SJCRH30 (cell line): ENCODE data around the gene DDX5. TPM values are rescaled to one million over a fixed set of nuclear protein-coding genes. Genes with fewer than 3 reads are reported as not detected.
"Not testable (repeated sequence)": the region's sequence is repeated elsewhere in the genome, so short reads cannot be mapped to it uniquely, and the experiment has no call there.

Experiments
- DNase-seq, 2 experiments: peaks; one replicate each; pipeline ENCODE4 v3.0.0-alpha.2; 2015 to 2020
- H3K27ac ChIP-seq: fragments of 250-450 bp; sonication (Bioruptor Pico); 2 replicates; pipeline ENCODE4 v1.5.1; 2020; ENCODE audit warnings: mild to moderate bottlenecking, moderate library complexity
- H3K27me3 ChIP-seq: fragments of 250-450 bp; sonication (Bioruptor Pico); 2 replicates; pipeline ENCODE4 v1.5.1; 2020; ENCODE audit warnings: mild to moderate bottlenecking, moderate library complexity
- H3K36me3 ChIP-seq: fragments of 250-450 bp; sonication (Bioruptor Pico); 2 replicates; pipeline ENCODE4 v1.5.1; 2020; ENCODE audit warnings: mild to moderate bottlenecking, moderate library complexity
- H3K4me1 ChIP-seq: fragments of 250-450 bp; sonication (Bioruptor Pico); 2 replicates; pipeline ENCODE4 v1.5.1; 2020; ENCODE audit warnings: mild to moderate bottlenecking, moderate library complexity
- H3K4me3 ChIP-seq: fragments of 250-450 bp; sonication (Bioruptor Pico); 2 replicates; pipeline ENCODE4 v1.5.1; 2020; ENCODE audit warnings: mild to moderate bottlenecking, moderate library complexity
- H3K9me3 ChIP-seq: fragments of 250-450 bp; sonication (Bioruptor Pico); replicated peaks from 2 replicates; pipeline ENCODE4 v1.5.1; 2020; ENCODE audit warnings: mild to moderate bottlenecking, moderate library complexity
- total RNA-seq: library from RNA; depleted of rRNA; stranded (reverse); fragments of >200 nt; shearing (Covaris generic); gene quantifications from 2 replicates; pipeline ENCODE4 v1.2.3, GENCODE V29; 2014

DDX5 gene
- total RNA-seq, 1 experiment from 2014 or later, result 603 TPM

DNA sequence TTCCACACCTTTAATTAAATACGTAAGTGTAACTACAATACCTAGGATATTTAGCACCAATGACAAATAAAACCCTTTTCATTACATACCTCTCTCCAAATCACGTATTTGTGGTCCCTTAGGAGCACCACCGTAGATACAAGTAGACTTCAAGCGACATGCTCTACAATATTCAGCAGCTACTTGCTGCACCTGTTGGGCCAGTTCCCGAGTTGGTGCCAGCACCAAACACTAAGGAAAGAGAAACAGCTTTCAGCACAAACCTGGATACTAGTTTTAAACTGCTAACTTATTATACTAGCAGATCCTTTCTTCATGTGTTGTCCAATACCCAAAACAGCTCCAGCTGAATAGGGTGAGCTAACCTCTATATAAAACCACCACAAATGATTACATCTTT lies 2.7 kb downstream of the DDX5 start:
- H3K9me3 ChIP-seq, result no peaks in the 10 kb centered on the region
- H3K27ac ChIP-seq, result peak overlapping the region; percentile 100; the same call in 1 of the 2 replicates
- no peaks in the 10 kb centered on the region for H3K27me3 ChIP-seq
- no peak for DNase-seq
- peaks cover 13% of the 10 kb centered on the region for H3K4me1 ChIP-seq
- H3K36me3 ChIP-seq, result peaks cover 72% of the 10 kb centered on the region
- H3K4me3 ChIP-seq, result no peak overlapping the region; the same call in 1 of the 2 replicates

DNA sequence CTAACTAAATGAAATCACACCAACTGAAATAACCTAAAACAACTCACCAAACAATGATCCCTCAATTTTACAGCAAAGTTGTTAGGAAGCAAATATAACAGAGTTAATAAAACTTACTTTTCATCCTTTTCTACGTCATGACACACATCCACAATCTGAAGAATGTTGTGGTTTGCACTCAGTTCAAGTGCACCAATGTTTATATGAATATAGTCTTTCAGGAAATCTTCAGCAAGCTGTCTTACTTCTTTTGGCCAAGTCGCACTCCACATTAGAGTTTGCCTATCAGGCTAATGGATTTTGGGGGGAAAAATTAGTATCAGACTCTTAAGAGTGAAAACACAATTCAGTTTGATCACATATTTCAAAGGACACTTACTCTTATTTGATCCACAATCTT lies 3.3 kb downstream of the DDX5 start:
- no peaks in the 10 kb centered on the region for H3K9me3 ChIP-seq
- no peak overlapping the region for H3K4me3 ChIP-seq
- H3K36me3 ChIP-seq, result peaks cover 78% of the 10 kb centered on the region
- no peaks in the 10 kb centered on the region for H3K27me3 ChIP-seq
- no peak overlapping the region for H3K27ac ChIP-seq
- no peak for DNase-seq
- peaks cover 17% of the 10 kb centered on the region for H3K4me1 ChIP-seq

DNA sequence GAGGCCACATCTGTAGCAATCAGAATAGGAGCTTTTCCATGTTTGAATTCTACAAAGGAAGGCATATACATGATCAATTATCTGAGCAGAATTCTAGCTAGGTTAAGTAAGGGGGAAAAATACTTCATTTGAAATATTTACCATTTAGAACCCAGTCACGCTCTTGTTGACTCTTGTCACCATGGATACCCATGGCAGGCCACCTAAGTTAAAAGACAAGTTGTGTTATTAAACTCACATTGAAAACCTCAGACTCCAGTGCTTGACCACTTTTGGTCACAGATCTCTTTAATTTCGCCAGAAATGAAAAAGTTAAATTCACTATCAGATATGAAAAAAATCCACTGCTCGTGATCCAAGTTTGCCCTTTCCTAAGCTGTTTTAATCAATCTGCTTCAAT lies 4.1 kb downstream of the DDX5 start:
- H3K4me3 ChIP-seq, result no peak overlapping the region
- no peaks in the 10 kb centered on the region for H3K27me3 ChIP-seq
- peaks cover 79% of the 10 kb centered on the region for H3K36me3 ChIP-seq
- no peak for DNase-seq
- H3K27ac ChIP-seq, result no peak overlapping the region
- H3K4me1 ChIP-seq, result peaks cover 19% of the 10 kb centered on the region
- H3K9me3 ChIP-seq, result no peaks in the 10 kb centered on the region

DNA sequence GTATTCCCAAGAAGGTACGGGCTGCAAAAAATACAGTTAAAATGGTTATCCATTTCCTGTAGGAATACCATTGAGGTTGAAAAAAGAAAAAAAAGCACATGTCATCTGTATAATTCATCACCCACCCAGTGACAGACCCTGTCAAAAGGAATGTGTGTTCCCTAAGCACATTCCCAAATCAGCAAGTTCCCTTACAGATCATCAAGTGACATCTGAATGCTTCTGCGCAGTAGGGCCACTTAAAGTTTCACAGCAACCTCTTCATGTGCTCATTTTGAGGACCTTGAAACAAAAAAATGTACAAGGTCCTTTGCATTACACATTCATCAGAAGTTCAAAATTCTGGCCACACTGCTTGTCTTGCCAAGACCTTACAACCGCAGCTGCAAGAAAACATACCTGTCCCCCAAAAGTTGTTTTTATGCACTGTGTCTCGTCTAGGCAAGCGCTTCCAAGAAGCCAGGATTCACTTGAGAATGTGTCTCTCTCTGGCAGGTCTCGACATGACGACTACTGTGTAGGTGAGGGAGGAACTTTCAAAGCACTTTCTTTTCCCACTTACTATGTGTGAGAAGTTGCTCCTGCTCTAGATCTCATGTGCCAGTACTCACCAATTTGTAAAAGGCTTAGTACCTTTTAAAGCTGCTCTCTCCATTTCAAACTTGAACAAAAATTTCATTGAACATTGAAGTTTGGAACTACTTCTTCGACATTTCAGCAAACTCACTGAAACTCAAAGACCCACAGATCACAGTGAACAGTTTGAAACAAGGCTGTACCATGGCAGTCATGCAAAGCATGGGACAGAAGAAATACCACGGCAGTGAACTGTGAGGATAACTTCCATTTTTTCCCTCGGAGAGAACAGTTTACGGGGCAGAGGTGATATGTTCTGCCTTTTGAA lies 5.0 kb downstream of the DDX5 start:
- no peak overlapping the region for H3K27ac ChIP-seq
- H3K4me3 ChIP-seq, result no peak overlapping the region
- no peaks in the 10 kb centered on the region for H3K27me3 ChIP-seq
- H3K9me3 ChIP-seq, result no peaks in the 10 kb centered on the region
- peaks cover 79% of the 10 kb centered on the region for H3K36me3 ChIP-seq
- DNase-seq, result no peak
- peaks cover 19% of the 10 kb centered on the region for H3K4me1 ChIP-seq

- Histone ChIP-seq H3K9me3 (no peaks in the 10 kb centered on the region), H3K27me3 (no peaks in the 10 kb centered on the region), H3K27ac (no peak overlapping the region), H3K36me3 (peaks cover 77% of the 10 kb centered on the region), H3K4me3 (no peak overlapping the region), H3K4me1 (peaks cover 19% of the 10 kb centered on the region)
- no peak for DNase-seq
Observed at GRCh38 chr17:64500487-64500859, 5.6 kb downstream of the DDX5 start.

- Histone ChIP-seq H3K4me3 (no peak overlapping the region), H3K36me3 (peaks cover 73% of the 10 kb centered on the region), H3K27ac (no peak overlapping the region), H3K9me3 (no peaks in the 10 kb centered on the region), H3K4me1 (peaks cover 19% of the 10 kb centered on the region), H3K27me3 (no peaks in the 10 kb centered on the region)
- no peak for DNase-seq
Observed at GRCh38 chr17:64499805-64500486, 6.1 kb downstream of the DDX5 start.

DNA sequence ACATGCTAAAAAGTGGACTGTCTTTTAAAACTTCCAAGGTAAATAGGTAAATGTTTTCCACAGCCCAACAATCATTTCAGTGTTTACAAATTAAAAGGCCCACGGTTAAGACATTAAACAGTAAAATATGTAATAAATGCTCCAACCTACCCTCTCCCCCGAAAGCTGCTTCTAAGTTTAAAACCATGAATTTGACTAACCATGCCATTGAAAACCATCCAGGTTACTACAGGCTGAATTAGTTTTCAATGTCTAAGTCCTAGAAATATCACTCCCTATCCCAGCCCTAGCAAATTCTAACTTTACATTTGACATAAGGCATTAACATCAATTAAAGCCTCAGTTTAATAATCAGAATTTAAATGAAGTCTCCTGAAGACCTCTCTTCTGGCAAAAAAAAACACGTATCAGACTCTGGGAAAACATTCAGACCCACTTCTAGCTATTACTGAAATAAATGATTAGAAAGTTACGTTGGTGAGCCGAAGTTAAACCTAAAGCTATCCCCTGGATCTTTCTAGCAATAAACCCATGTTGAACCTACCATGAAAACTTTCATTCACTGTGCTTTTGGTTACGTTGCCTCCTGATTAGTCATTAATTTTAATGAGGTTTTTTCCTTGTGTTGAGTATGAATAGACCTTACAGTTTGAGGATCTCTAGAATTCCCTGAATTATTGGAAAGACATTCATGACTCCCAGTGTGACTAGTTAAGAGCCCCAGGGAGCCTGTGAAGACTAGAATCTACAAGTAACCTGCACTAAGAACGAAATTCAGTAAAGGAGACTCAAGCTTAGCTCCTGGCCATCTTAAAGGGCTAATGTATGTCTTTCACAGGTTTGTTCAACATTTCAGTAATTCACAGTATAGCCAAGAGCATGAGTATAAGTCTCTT lies 7.5 kb downstream of the DDX5 start:
- Histone ChIP-seq H3K27me3 (no peaks in the 10 kb centered on the region), H3K36me3 (peaks cover 59% of the 10 kb centered on the region), H3K4me3 (no peak overlapping the region), H3K4me1 (peaks cover 9% of the 10 kb centered on the region; the same call in 1 of the 2 replicates), H3K9me3 (no peaks in the 10 kb centered on the region), H3K27ac (no peak overlapping the region)
- DNase-seq, result peak in 1 of 2 experiments; percentile 19

DNA sequence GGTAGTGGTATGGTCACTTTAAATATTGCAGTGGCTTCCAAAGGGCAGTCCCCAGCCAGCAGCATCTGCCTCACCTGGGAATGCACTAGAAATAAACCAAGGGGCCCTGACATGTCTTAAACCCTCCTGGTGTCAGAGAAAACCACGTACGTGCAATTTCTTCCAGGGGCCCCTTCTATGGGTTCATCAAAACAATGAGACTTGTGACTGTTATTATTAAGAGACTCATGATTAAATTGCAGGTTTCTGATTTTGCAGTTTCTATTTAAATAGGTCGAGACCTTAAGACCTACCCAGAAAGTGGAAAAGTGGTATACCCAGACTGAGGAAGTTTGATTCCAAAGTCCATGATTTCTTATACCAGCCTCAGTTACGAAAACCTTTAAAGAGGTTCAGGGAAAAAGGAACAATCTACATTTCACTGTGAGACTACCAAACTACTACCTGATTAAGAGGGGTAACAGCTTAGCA lies 8.5 kb downstream of the DDX5 start:
- peaks cover 56% of the 10 kb centered on the region for H3K36me3 ChIP-seq
- DNase-seq, result no peak
- peak overlapping the region; percentile 71 for H3K4me3 ChIP-seq
- peaks cover 6% of the 10 kb centered on the region; the same call in 1 of the 2 replicates for H3K4me1 ChIP-seq
- no peaks in the 10 kb centered on the region for H3K27me3 ChIP-seq
- H3K27ac ChIP-seq, result peak overlapping the region; percentile 91
- H3K9me3 ChIP-seq, result no peaks in the 10 kb centered on the region

DNA sequence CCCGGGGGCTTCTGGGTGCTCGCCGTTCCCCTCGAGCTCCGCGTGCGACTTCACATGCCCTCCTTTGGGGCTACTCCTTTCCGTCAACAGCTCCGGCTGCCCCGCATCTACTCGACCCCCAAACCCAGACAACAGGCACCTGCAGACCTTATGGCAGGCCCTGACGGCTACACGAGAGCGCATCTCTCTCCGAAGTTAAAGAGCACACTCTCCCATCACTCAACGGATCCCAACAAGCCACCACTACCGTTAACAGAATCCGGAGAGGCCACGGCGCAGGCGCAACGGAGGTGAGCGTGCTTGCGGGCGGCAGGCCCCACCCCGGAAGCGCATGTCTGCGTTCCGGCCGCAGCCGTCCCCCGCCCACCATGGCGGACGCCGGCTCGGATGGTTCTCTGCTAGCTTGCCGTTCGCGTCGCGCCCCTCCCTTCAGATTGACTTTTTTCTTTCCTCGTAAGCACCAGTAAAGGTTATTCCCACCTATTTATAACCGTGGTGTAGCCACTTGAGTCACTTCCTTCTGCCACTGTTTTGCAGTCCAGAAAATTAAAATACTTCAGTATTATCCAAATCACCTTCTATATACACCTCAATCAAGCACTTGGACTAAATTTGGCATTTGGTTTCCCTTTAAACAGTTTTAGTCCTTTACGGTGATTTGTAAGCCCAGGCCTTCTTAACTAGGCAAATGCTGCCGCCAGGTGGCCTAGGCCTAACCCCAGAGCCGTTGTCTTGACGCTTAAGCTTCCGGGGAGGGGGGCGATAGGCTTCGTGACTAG lies 9.1 kb downstream of the DDX5 start, which contains the start of gene POLG2:
TSS of gene POLG2 (minus strand) at position 269 of the 779 bp plus-strand sequence. CDS start at position 183, 86 bp downstream.
- peaks cover 6% of the 10 kb centered on the region; the same call in 1 of the 2 replicates for H3K4me1 ChIP-seq
- peak within 1 kb of the TSS; percentile 71 for H3K4me3 ChIP-seq
- no peaks in the 10 kb centered on the region for H3K9me3 ChIP-seq
- H3K27ac ChIP-seq, result peak within 1 kb of the TSS; percentile 91
- DNase-seq, result peak; percentile 94
- H3K27me3 ChIP-seq, result no peaks in the 10 kb centered on the region
- peaks cover 56% of the 10 kb centered on the region for H3K36me3 ChIP-seq

- Histone ChIP-seq H3K27ac (peak overlapping the region; percentile 91), H3K9me3 (no peaks in the 10 kb centered on the region), H3K27me3 (no peaks in the 10 kb centered on the region), H3K4me3 (peak overlapping the region; percentile 71), H3K4me1 (peaks cover 6% of the 10 kb centered on the region; the same call in 1 of the 2 replicates), H3K36me3 (peaks cover 55% of the 10 kb centered on the region)
- peak; percentile 29 to 60 for DNase-seq
Observed at GRCh38 chr17:64496348-64496785, 9.7 kb downstream of the DDX5 start.

- H3K27me3 ChIP-seq, H3K27ac ChIP-seq, H3K4me3 ChIP-seq, DNase-seq, H3K4me1 ChIP-seq, H3K9me3 ChIP-seq: not testable (repeated sequence)
- H3K36me3 ChIP-seq, result peaks cover 55% of the 10 kb centered on the region
Observed at GRCh38 chr17:64495300-64495699, 10.8 kb downstream of the DDX5 start.

- Histone ChIP-seq H3K36me3 (peaks cover 47% of the 10 kb centered on the region), H3K4me1 (0 out of 2 replicates have a peak, but pooled peaks cover 6% of the 10 kb centered on the region), H3K27ac (no peak overlapping the region), H3K4me3 (no peak overlapping the region), H3K27me3 (no peaks in the 10 kb centered on the region), H3K9me3 (no peaks in the 10 kb centered on the region)
- no peak for DNase-seq
Observed at GRCh38 chr17:64494121-64494520, 12.0 kb downstream of the DDX5 start.

DNA sequence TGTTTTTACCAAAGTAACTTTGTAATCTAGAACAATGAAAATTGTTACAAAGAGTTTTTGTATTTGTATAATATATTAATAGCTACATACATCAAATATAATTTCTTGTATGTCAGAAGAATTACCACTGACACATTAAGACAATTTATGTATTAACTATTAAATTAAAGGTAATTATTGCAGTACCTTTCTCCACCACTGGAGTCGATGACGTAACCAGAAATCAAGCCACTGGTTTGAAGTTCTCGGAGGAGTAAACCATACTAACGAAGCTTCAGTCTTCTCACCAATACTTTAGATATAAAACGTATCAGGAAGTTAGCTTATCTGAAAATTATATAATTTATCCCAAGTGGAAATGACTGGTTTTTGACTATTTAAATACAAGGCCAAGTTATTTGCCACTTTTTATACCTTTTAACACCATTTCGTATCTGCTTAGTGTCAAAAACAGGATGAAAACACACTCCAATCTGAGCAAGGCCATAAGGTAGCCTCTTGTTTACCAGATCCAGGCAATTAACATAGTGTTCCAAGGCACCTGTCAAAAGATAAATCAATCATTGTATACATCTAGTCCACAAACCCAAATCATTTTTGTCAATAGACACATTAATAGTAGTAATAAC lies 13.5 kb downstream of the DDX5 start:
- H3K27ac ChIP-seq, result no peak overlapping the region
- peaks cover 37% of the 10 kb centered on the region for H3K36me3 ChIP-seq
- H3K9me3 ChIP-seq, result no peaks in the 10 kb centered on the region
- DNase-seq, result no peak
- H3K27me3 ChIP-seq, result no peaks in the 10 kb centered on the region
- H3K4me3 ChIP-seq, result no peak overlapping the region
- no peaks in the 10 kb centered on the region for H3K4me1 ChIP-seq
